Fibroblast of mammary gland (primary cell): ENCODE results near the gene PLEKHA7.

Source experiments
- DNase-seq: peaks from one replicate; pipeline ENCODE4 v3.0.0-alpha.2; 2010; ENCODE audit warnings: low read depth
- H3K4me3 ChIP-seq: 2 replicates; pipeline ENCODE4 v1.5.1; 2011; ENCODE audit warnings: low read depth, mild to moderate bottlenecking, low read length, moderate library complexity; ENCODE audit not compliant: control insufficient read depth
- TF ChIP-seq, protein P1 (sequence below): conservative IDR thresholded peaks from 2 replicates; pipeline ENCODE4 v1.5.1; 2011; ENCODE audit warnings: low read depth, low read length, inconsistent platforms; ENCODE audit not compliant: control insufficient read depth, insufficient read depth

PLEKHA7 gene

DNA sequence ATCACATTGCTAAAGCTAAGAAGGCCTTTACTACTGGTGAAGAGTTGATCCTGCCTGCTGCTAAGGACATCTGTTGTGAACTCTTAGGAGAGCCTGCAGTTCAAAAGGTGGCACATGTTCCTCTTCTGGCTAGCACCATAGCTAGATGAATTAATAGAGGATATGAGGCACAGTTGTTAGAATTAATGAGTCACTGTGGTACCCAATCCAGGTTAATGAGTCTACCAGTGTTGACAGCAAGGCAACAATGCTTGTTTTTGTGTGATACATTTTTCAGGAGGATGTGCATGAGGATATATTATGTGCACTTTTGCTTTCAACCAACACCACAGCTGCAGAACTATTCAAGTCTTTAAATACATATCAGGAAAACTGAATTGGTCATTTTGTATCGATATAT lies 263.8 kb downstream of the PLEKHA7 start:
- TF ChIP-seq, protein P1, sequence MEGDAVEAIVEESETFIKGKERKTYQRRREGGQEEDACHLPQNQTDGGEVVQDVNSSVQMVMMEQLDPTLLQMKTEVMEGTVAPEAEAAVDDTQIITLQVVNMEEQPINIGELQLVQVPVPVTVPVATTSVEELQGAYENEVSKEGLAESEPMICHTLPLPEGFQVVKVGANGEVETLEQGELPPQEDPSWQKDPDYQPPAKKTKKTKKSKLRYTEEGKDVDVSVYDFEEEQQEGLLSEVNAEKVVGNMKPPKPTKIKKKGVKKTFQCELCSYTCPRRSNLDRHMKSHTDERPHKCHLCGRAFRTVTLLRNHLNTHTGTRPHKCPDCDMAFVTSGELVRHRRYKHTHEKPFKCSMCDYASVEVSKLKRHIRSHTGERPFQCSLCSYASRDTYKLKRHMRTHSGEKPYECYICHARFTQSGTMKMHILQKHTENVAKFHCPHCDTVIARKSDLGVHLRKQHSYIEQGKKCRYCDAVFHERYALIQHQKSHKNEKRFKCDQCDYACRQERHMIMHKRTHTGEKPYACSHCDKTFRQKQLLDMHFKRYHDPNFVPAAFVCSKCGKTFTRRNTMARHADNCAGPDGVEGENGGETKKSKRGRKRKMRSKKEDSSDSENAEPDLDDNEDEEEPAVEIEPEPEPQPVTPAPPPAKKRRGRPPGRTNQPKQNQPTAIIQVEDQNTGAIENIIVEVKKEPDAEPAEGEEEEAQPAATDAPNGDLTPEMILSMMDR: no peak
- DNase-seq: no peak

GRCh38 chr11:16749666-16750065 lies 264.5 kb downstream of the PLEKHA7 start:
- no peak for DNase-seq
- TF ChIP-seq, protein P1: no peak
- H3K4me3 ChIP-seq: no peak overlapping the region

More for the DNA sequence above, 263.8 kb downstream of the PLEKHA7 start:
- no peak overlapping the region for H3K4me3 ChIP-seq

GRCh38 chr11:16749092-16749491 lies 265.1 kb downstream of the PLEKHA7 start:
- no peak overlapping the region for H3K4me3 ChIP-seq
- TF ChIP-seq, protein P1: no peak
- no peak for DNase-seq

GRCh38 chr11:16745950-16746605 lies 268.1 kb downstream of the PLEKHA7 start:
- DNase-seq: no peak
- TF ChIP-seq, protein P1: no peak
- no peak overlapping the region for H3K4me3 ChIP-seq

GRCh38 chr11:16744128-16744725 lies 270.0 kb downstream of the PLEKHA7 start:
- DNase-seq: no peak
- no peak overlapping the region for H3K4me3 ChIP-seq
- TF ChIP-seq, protein P1: no peak

DNA sequence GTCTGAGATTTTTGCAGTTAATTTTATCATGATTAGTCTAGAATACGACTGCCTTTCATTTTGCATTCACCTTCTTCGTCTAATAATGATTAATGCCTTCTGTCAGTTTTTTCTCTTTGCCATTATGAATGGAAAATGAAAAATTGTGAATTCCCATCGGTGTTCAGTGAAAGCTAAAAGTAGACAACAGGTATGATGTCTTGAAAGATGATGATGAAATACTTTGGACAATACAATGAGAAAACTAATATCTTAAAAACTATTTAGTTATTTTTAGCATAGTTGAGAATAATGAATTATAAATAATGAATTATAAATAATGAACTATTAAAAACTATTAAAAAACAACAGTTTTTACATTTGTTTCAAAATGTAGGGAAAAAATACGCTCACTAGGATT lies 270.7 kb downstream of the PLEKHA7 start:
- no peak overlapping the region for H3K4me3 ChIP-seq
- TF ChIP-seq, protein P1: no peak
- no peak for DNase-seq

- DNase-seq: no peak
- no peak overlapping the region for H3K4me3 ChIP-seq
- TF ChIP-seq, protein P1: no peak
Observed at GRCh38 chr11:16741473-16741872, 272.7 kb downstream of the PLEKHA7 start.
